ENCODE results near the gene PLEKHA3. TPM values are rescaled to one million over a fixed set of nuclear protein-coding genes. Genes with fewer than 3 reads are reported as not detected.

Gene PLEKHA3
- polyA plus RNA-seq, 1 donor (not counting 4 experiments of a cell fraction or from before 2014, with no cell fraction given): 15.8 TPM

DNA sequence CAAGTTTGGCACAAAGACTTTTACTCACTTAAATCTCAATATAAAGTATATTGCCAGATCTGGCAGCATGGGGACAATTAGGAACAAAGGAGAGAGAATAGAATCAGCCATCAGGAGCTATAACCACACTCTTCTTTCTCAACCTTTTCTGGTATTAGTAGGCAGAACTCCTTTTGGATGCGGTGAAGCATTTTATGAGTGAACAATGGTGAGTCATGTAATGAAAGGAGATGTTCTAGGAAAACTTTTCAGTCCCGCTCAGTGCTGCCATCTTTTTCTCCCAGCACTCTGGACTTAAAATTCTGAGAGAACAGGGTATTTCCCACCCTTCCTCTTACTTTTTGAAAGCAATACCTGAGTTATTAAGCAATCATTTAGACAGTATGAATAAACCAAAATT lies 32.2 kb downstream of the PLEKHA3 start:
- no peak overlapping the region for H3K4me3 ChIP-seq (ENCODE audit: control insufficient read depth in 2 of 3, extremely low read depth in 1 of 3, insufficient read depth in 2 of 3, low read depth in 1 of 3, low read length in 3 of 3)
- H3K36me3 ChIP-seq (ENCODE audit: control insufficient read depth in 2 of 2, extremely low read depth in 1 of 2, insufficient read depth in 2 of 2, low read length in 2 of 2): no peaks in the 10 kb centered on the region
- DNase-seq (ENCODE audit: low read depth, low spot score) (no peak), FAIRE-seq (no peak)
- no peaks in the 10 kb centered on the region for H3K9me3 ChIP-seq (ENCODE audit: control insufficient read depth, low read depth, low read length)
- H3K27ac ChIP-seq (ENCODE audit: control insufficient read depth, insufficient read depth, low read length): no peak overlapping the region
- no peak overlapping the region for H2AFZ ChIP-seq (ENCODE audit: control insufficient read depth, low read length)
- dilution Hi-C loops (cut with MboI; ENCODE audit: extremely low pct_ligation_motif_present, low sequenced_read_pairs): no loop called here
- H3K9me1 ChIP-seq (ENCODE audit: control insufficient read depth, extremely low read depth, insufficient read depth, low read length): no peaks in the 10 kb centered on the region
- TF ChIP-seq EZH2 (IDR thresholded peaks at IDR 0.05; ENCODE audit: low read length): no peak
- TF ChIP-seq, protein P1, sequence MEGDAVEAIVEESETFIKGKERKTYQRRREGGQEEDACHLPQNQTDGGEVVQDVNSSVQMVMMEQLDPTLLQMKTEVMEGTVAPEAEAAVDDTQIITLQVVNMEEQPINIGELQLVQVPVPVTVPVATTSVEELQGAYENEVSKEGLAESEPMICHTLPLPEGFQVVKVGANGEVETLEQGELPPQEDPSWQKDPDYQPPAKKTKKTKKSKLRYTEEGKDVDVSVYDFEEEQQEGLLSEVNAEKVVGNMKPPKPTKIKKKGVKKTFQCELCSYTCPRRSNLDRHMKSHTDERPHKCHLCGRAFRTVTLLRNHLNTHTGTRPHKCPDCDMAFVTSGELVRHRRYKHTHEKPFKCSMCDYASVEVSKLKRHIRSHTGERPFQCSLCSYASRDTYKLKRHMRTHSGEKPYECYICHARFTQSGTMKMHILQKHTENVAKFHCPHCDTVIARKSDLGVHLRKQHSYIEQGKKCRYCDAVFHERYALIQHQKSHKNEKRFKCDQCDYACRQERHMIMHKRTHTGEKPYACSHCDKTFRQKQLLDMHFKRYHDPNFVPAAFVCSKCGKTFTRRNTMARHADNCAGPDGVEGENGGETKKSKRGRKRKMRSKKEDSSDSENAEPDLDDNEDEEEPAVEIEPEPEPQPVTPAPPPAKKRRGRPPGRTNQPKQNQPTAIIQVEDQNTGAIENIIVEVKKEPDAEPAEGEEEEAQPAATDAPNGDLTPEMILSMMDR (optimal IDR thresholded peaks at IDR 0.05 in 1 of 3, IDR thresholded peaks at IDR 0.05 in 1 of 3, conservative IDR thresholded peaks at IDR 0.05 in 1 of 3; ENCODE audit: extremely low read depth in 1 of 3, insufficient read depth in 2 of 3, low read length in 3 of 3): no peak
- no peaks in the 10 kb centered on the region for H3K79me2 ChIP-seq (ENCODE audit: control insufficient read depth, insufficient read depth, low read length)
- H3K9ac ChIP-seq (ENCODE audit: control insufficient read depth, extremely low read depth, insufficient read depth, low read length): no peak overlapping the region
- no peaks in the 10 kb centered on the region for H3K27me3 ChIP-seq (ENCODE audit: control insufficient read depth, extremely low read depth, insufficient read depth, low read length)
- peaks cover 11% of the 10 kb centered on the region for H3K4me1 ChIP-seq (ENCODE audit: control insufficient read depth, extremely low read depth, insufficient read depth, low read length)
- H4K20me1 ChIP-seq (ENCODE audit: control insufficient read depth, extremely low read depth, insufficient read depth, low read length): no peaks in the 10 kb centered on the region
- no peak overlapping the region for H3K4me2 ChIP-seq (ENCODE audit: control insufficient read depth, extremely low read depth, insufficient read depth, low read depth, low read length)

DNA sequence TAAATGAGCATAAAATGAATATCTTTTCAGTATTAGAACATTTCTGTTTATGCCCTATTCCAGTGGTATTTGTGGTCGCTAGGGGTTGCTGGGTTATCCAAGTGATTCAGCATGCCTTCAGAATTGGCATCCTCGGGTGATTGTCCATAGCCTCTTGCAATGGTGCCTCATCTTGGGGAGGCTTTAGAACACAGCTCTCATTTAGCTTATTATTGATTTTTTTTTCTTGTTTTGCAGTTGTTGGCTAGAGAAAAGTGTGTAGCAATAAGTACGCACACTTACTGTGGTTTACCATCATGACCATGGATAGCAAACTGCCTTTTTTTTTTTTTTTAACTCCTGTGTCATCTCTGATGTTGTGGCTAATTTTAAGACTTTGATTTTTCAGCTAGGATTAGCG lies 33.6 kb downstream of the PLEKHA3 start:
- no peak overlapping the region for H3K9ac ChIP-seq (ENCODE audit: control insufficient read depth, extremely low read depth, insufficient read depth, low read length)
- dilution Hi-C loops (cut with MboI; ENCODE audit: extremely low pct_ligation_motif_present, low sequenced_read_pairs): no loop called here
- DNase-seq (ENCODE audit: low read depth, low spot score) (no peak), FAIRE-seq (no peak)
- no peak overlapping the region for H3K4me2 ChIP-seq (ENCODE audit: control insufficient read depth, extremely low read depth, insufficient read depth, low read depth, low read length)
- no peaks in the 10 kb centered on the region for H3K27me3 ChIP-seq (ENCODE audit: control insufficient read depth, extremely low read depth, insufficient read depth, low read length)
- H3K36me3 ChIP-seq (ENCODE audit: control insufficient read depth in 2 of 2, extremely low read depth in 1 of 2, insufficient read depth in 2 of 2, low read length in 2 of 2): no peaks in the 10 kb centered on the region
- no peak overlapping the region for H2AFZ ChIP-seq (ENCODE audit: control insufficient read depth, low read length)
- no peak overlapping the region for H3K4me3 ChIP-seq (ENCODE audit: control insufficient read depth in 2 of 3, extremely low read depth in 1 of 3, insufficient read depth in 2 of 3, low read depth in 1 of 3, low read length in 3 of 3)
- peaks cover 11% of the 10 kb centered on the region for H3K4me1 ChIP-seq (ENCODE audit: control insufficient read depth, extremely low read depth, insufficient read depth, low read length)
- no peak overlapping the region for H3K27ac ChIP-seq (ENCODE audit: control insufficient read depth, insufficient read depth, low read length)
- TF ChIP-seq, protein P1 (optimal IDR thresholded peaks at IDR 0.05 in 1 of 3, IDR thresholded peaks at IDR 0.05 in 1 of 3, conservative IDR thresholded peaks at IDR 0.05 in 1 of 3; ENCODE audit: extremely low read depth in 1 of 3, insufficient read depth in 2 of 3, low read length in 3 of 3): no peak
- TF ChIP-seq EZH2 (IDR thresholded peaks at IDR 0.05; ENCODE audit: low read length): no peak
- H3K9me3 ChIP-seq (ENCODE audit: control insufficient read depth, low read depth, low read length): no peaks in the 10 kb centered on the region
- no peaks in the 10 kb centered on the region for H4K20me1 ChIP-seq (ENCODE audit: control insufficient read depth, extremely low read depth, insufficient read depth, low read length)
- no peaks in the 10 kb centered on the region for H3K79me2 ChIP-seq (ENCODE audit: control insufficient read depth, insufficient read depth, low read length)
- H3K9me1 ChIP-seq (ENCODE audit: control insufficient read depth, extremely low read depth, insufficient read depth, low read length): no peaks in the 10 kb centered on the region

All from keratinocyte (primary cell).